HepG2 (cell line): ENCODE results near the gene GNRH2. TPM values are rescaled to one million over a fixed set of nuclear protein-coding genes. Genes with fewer than 3 reads are reported as not detected.

Experiments used
- AGO1 ChIP-seq: fragments of 200-400 bp; formaldehyde crosslinking; IDR thresholded peaks from 2 replicates; pipeline ENCODE4 v1.6.1; 2017; ENCODE audit warnings: mild to moderate bottlenecking, low read depth, low read length, moderate library complexity; ENCODE audit not compliant: poor library complexity, severe bottlenecking
- ATF1 ChIP-seq: IDR thresholded peaks from 2 replicates; pipeline ENCODE4 v1.6.1; 2016; ENCODE audit warnings: mild to moderate bottlenecking, control low read depth
- CCDC6 ChIP-seq: sonication (generic); formaldehyde crosslinking; IDR thresholded peaks from 2 replicates; pipeline ENCODE4 v1.8.1; 2022; ENCODE audit warnings: mild to moderate bottlenecking, missing genetic modification reagents, moderate library complexity
- IRF2 ChIP-seq: IDR thresholded peaks from 2 replicates; pipeline ENCODE4 v1.6.1; 2018; ENCODE audit warnings: missing genetic modification reagents, missing compliant biosample characterization
- JDP2 ChIP-seq: sonication (generic); formaldehyde crosslinking; IDR thresholded peaks from 2 replicates; pipeline ENCODE4 v1.8.1; 2022; ENCODE audit warnings: missing genetic modification reagents, borderline replicate concordance
- KAT7 ChIP-seq: IDR thresholded peaks from 2 replicates; pipeline ENCODE4 v1.6.1; 2018; ENCODE audit warnings: borderline replicate concordance, missing compliant biosample characterization
- NBN ChIP-seq: fragments of 450-650 bp; conservative IDR thresholded peaks from 2 replicates; pipeline ENCODE4 v1.6.1; 2017
- RFXAP ChIP-seq: sonication (generic); formaldehyde crosslinking; IDR thresholded peaks from 2 replicates; pipeline ENCODE4 v1.4.0; 2020; ENCODE audit warnings: missing genetic modification reagents, borderline replicate concordance
- TEAD2 ChIP-seq: sonication (generic); formaldehyde crosslinking; IDR thresholded peaks from 2 replicates; pipeline ENCODE4 v1.9.0; 2021; ENCODE audit warnings: missing genetic modification reagents
- TIGD3 ChIP-seq: sonication (generic); formaldehyde crosslinking; IDR thresholded peaks from 2 replicates; pipeline ENCODE4 v1.5.1; 2020; ENCODE audit warnings: mild to moderate bottlenecking, missing genetic modification reagents, borderline replicate concordance
- ZFP91 ChIP-seq: sonication (generic); formaldehyde crosslinking; IDR thresholded peaks from 2 replicates; pipeline ENCODE4 v1.9.0; 2022; ENCODE audit warnings: missing genetic modification reagents, mild to moderate bottlenecking, borderline replicate concordance
- ZNF564 ChIP-seq: sonication (generic); formaldehyde crosslinking; IDR thresholded peaks from 2 replicates; pipeline ENCODE4 v1.8.1; 2023; ENCODE audit warnings: mild to moderate bottlenecking, missing genetic modification reagents
- ZSCAN29 ChIP-seq: sonication (generic); formaldehyde crosslinking; conservative IDR thresholded peaks from 2 replicates; pipeline ENCODE4 v1.4.0; 2020; ENCODE audit warnings: mild to moderate bottlenecking, missing genetic modification reagents
- polyA plus RNA-seq, 8 experiments: library from polyadenylated mRNA; depleted of rRNA in 3 of 8; stranded (reverse) in 7 of 8; unstranded in 1 of 8; fragments of >200 nt; fragmentation: Illumina TruSeq in 4 of 8; extraction: Trizol in 4 of 8; gene quantifications; 2 replicates each; pipeline versions ENCODE4 v1.2.1 to v1.2.3, GENCODE V29; 2011 to 2016; ENCODE audit warnings: low read depth in 4 of 8, missing spikeins in 1 of 8, mixed read lengths in 1 of 8; ENCODE audit not compliant: insufficient read depth in 1 of 8
- total RNA-seq, 5 experiments: library from RNA; depleted of rRNA; stranded (reverse); fragments of >200 nt; fragmentation: Illumina TruSeq; extraction: Trizol; gene quantifications; 2 replicates each; pipeline ENCODE4 v1.2.3, GENCODE V29; 2016; ENCODE audit warnings: low read depth in 1 of 5
- TF ChIP-seq, protein P1 (sequence below), 2 experiments: fragments of 450-650 bp in 1 of 2; sonication (generic) in 1 of 2; formaldehyde crosslinking in 1 of 2; IDR thresholded peaks; 2 replicates each; pipeline versions ENCODE4 v1.6.1 to v1.8.0; 2016 to 2022; ENCODE audit warnings: antibody characterized with exemption in 1 of 2, mild to moderate bottlenecking in 1 of 2, missing genetic modification reagents in 1 of 2
- TF ChIP-seq, protein P2 (sequence below): sonication (generic); formaldehyde crosslinking; IDR thresholded peaks from 2 replicates; pipeline ENCODE4 v1.5.0; 2020; ENCODE audit warnings: missing genetic modification reagents, mild to moderate bottlenecking, borderline replicate concordance

GNRH2 gene
- total and polyA plus RNA-seq, 2 of the 13 experiments (the other 11 are each of a cell fraction or from before 2014, with no cell fraction given) = 0.28 TPM; not detected in 1

GRCh38 chr20:3045816-3046676 is 2.6 kb downstream of the GNRH2 start, which contains the start of gene MRPS26 (continued):
- TF ChIP-seq, protein P1, sequence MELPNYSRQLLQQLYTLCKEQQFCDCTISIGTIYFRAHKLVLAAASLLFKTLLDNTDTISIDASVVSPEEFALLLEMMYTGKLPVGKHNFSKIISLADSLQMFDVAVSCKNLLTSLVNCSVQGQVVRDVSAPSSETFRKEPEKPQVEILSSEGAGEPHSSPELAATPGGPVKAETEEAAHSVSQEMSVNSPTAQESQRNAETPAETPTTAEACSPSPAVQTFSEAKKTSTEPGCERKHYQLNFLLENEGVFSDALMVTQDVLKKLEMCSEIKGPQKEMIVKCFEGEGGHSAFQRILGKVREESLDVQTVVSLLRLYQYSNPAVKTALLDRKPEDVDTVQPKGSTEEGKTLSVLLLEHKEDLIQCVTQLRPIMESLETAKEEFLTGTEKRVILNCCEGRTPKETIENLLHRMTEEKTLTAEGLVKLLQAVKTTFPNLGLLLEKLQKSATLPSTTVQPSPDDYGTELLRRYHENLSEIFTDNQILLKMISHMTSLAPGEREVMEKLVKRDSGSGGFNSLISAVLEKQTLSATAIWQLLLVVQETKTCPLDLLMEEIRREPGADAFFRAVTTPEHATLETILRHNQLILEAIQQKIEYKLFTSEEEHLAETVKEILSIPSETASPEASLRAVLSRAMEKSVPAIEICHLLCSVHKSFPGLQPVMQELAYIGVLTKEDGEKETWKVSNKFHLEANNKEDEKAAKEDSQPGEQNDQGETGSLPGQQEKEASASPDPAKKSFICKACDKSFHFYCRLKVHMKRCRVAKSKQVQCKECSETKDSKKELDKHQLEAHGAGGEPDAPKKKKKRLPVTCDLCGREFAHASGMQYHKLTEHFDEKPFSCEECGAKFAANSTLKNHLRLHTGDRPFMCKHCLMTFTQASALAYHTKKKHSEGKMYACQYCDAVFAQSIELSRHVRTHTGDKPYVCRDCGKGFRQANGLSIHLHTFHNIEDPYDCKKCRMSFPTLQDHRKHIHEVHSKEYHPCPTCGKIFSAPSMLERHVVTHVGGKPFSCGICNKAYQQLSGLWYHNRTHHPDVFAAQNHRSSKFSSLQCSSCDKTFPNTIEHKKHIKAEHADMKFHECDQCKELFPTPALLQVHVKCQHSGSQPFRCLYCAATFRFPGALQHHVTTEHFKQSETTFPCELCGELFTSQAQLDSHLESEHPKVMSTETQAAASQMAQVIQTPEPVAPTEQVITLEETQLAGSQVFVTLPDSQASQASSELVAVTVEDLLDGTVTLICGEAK (IDR thresholded peaks at IDR 0.05) = no peak
- TF ChIP-seq, protein P1 (CRISPR knock-in tag; IDR thresholded peaks at IDR 0.05) = peak; percentile 94
- TF ChIP-seq, protein P2, sequence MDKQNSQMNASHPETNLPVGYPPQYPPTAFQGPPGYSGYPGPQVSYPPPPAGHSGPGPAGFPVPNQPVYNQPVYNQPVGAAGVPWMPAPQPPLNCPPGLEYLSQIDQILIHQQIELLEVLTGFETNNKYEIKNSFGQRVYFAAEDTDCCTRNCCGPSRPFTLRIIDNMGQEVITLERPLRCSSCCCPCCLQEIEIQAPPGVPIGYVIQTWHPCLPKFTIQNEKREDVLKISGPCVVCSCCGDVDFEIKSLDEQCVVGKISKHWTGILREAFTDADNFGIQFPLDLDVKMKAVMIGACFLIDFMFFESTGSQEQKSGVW (CRISPR knock-in tag) = peak; percentile 68
- TF ChIP-seq IRF2 (CRISPR knock-in tag) = peak; percentile 89
- TF ChIP-seq CCDC6 (CRISPR knock-in tag) = peak; percentile 99
- no peak for TF ChIP-seq TEAD2 (CRISPR knock-in tag)
- peak; percentile 96 for TF ChIP-seq ZFP91 (CRISPR knock-in tag)
- peak; percentile 20 for TF ChIP-seq TIGD3 (CRISPR knock-in tag)
- peak; percentile 89 for TF ChIP-seq RFXAP (CRISPR knock-in tag)
- no peak for TF ChIP-seq NBN
- peak; percentile 80 for TF ChIP-seq AGO1
- TF ChIP-seq JDP2 (CRISPR knock-in tag) = peak; percentile 82; the same call in 1 of the 2 replicates
- peak; percentile 90 for TF ChIP-seq ZNF564
- peak; percentile 98 for TF ChIP-seq ZSCAN29 (CRISPR knock-in tag)
- no peak for TF ChIP-seq ATF1 (CRISPR knock-in tag)
- TF ChIP-seq KAT7 (CRISPR knock-in tag) = peak; percentile 93
